ENCODE results near the gene MAST3.

The MAST3 gene

DNA sequence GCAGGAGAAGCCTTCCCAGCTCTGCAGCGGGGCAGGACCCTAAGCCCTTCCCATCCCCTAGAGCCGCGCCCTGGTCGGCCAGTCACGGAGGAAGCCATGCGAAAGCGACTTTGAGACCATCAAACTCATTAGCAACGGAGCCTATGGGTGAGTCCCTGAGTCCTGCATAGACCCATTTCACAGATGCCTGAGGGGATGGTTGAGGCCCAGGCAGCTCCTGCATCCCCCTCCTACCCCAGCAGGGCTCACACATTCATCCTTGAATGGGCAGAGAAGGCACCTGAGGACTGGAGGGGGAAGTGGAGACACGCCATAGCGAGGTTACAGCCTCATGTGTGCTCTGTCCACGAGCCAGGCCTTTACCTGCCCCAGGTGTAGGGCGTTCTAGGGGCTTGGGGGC lies 31.2 kb downstream of the MAST3 start:
- DNase-seq, result no peak
- no peak overlapping the region for H2BK120ac ChIP-seq (ENCODE audit: low read depth, low read length)
- H2AFZ ChIP-seq (ENCODE audit: low read depth, low read length), result no peak overlapping the region

DNA sequence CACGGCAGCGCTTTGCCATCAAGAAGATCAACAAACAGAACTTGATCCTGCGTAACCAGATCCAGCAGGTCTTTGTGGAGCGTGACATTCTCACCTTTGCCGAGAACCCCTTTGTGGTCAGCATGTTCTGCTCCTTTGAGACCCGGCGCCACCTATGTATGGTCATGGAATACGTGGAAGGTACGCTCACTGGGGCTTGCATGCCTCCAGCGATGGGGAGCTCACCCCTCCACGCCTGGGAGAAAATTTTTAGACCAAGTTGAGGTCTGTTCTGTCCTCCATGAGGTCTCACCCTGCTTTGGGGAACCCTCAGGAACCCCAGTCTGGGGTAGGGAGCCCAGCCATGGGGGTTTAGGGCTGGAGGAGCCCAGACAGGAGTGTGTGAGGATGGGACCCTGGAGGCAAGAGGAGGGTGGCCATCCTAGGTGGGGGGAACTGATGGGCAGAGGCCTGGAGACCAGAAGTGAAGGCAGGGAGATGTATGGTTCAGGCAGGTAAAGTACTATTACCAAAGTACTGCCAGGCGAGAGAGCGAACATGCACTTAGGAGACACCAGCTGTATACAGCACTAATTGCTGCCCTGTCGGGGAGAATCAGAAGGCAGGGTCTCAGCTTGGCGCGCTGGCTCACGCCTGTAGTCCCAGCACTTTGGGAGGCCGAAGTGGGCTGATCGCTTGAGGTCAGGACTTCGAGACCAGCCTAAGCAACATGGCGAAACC lies 33.1 kb downstream of the MAST3 start:
- Histone ChIP-seq H3K14ac (ENCODE audit: low read length in 2 of 2) (no peak overlapping the region), H3K9me3 (ENCODE audit: control insufficient read depth, low read length) (no peaks in the 10 kb centered on the region), H2BK120ac (ENCODE audit: low read depth, low read length) (no peak overlapping the region), H2BK12ac (ENCODE audit: low read length in 2 of 2) (no peak overlapping the region), H2AK5ac (ENCODE audit: low read length, severe bottlenecking) (no peak overlapping the region), H2BK15ac (ENCODE audit: low read depth, poor library complexity, severe bottlenecking) (no peak overlapping the region), H3K9ac (ENCODE audit: low read length) (no peak overlapping the region), H3K4ac (ENCODE audit: low read depth in 1 of 2, low read length in 2 of 2) (no peak overlapping the region), H4K8ac (ENCODE audit: low read length) (no peak overlapping the region), H3K18ac (ENCODE audit: low read depth in 1 of 2, low read length in 2 of 2) (no peak overlapping the region), H3K4me2 (ENCODE audit: low read length, poor library complexity, severe bottlenecking) (no peak overlapping the region), H3K23ac (ENCODE audit: low read length in 2 of 2) (no peak overlapping the region), H3K4me3 (ENCODE audit: insufficient read depth in 1 of 2, low read depth in 1 of 2, low read length in 2 of 2) (no peak overlapping the region), H4K91ac (ENCODE audit: low read length) (no peak overlapping the region), H3K27me3 (ENCODE audit: control insufficient read depth in 1 of 2, insufficient read depth in 1 of 2, low read length in 2 of 2) (no peaks in the 10 kb centered on the region), H3K79me1 (replicated peaks; ENCODE audit: low read length, poor library complexity, severe bottlenecking) (no peaks in the 10 kb centered on the region), H3K4me1 (ENCODE audit: control insufficient read depth, insufficient read depth, low read depth, low read length) (peaks cover 3% of the 10 kb centered on the region), H3K36me3 (ENCODE audit: control insufficient read depth in 1 of 2, insufficient read depth in 2 of 2, low read depth in 1 of 2, low read length in 2 of 2) (peaks cover 53 to 65% of the 10 kb centered on the region in 2 experiments), H3K27ac (ENCODE audit: low read length, poor library complexity, severe bottlenecking) (no peak overlapping the region), H2BK5ac (ENCODE audit: low read depth, low read length, poor library complexity, severe bottlenecking) (no peak overlapping the region), H2AFZ (ENCODE audit: low read depth, low read length) (no peak overlapping the region)
- 94% methylated on average over 21 of the region's 21 CpGs for WGBS
- DNase-seq, result no peak

More for the DNA sequence above, 31.2 kb downstream of the MAST3 start:
- H2BK5ac ChIP-seq (ENCODE audit: low read depth, low read length, poor library complexity, severe bottlenecking), result no peak overlapping the region
- H3K27ac ChIP-seq (ENCODE audit: low read length, poor library complexity, severe bottlenecking), result no peak overlapping the region
- H3K36me3 ChIP-seq (ENCODE audit: control insufficient read depth in 1 of 2, insufficient read depth in 2 of 2, low read depth in 1 of 2, low read length in 2 of 2), result peaks cover 46 to 66% of the 10 kb centered on the region in 2 experiments
- H4K91ac ChIP-seq (ENCODE audit: low read length), result no peak overlapping the region
- no peak overlapping the region for H2AK5ac ChIP-seq (ENCODE audit: low read length, severe bottlenecking)
- H3K14ac ChIP-seq (ENCODE audit: low read length in 2 of 2), result no peak overlapping the region
- no peak overlapping the region for H3K18ac ChIP-seq (ENCODE audit: low read depth in 1 of 2, low read length in 2 of 2)
- H3K4ac ChIP-seq (ENCODE audit: low read depth in 1 of 2, low read length in 2 of 2), result no peak overlapping the region
- H3K27me3 ChIP-seq (ENCODE audit: control insufficient read depth in 1 of 2, insufficient read depth in 1 of 2, low read length in 2 of 2), result no peaks in the 10 kb centered on the region
- WGBS, result 97% methylated on average over 12 of the region's 12 CpGs
- no peak overlapping the region for H3K9ac ChIP-seq (ENCODE audit: low read length)
- no peak overlapping the region for H2BK12ac ChIP-seq (ENCODE audit: low read length in 2 of 2)
- H3K4me1 ChIP-seq (ENCODE audit: control insufficient read depth, insufficient read depth, low read depth, low read length), result no peaks in the 10 kb centered on the region
- no peaks in the 10 kb centered on the region for H3K9me3 ChIP-seq (ENCODE audit: control insufficient read depth, low read length)
- no peak overlapping the region for H3K4me3 ChIP-seq (ENCODE audit: insufficient read depth in 1 of 2, low read depth in 1 of 2, low read length in 2 of 2)
- no peak overlapping the region for H3K23ac ChIP-seq (ENCODE audit: low read length in 2 of 2)
- no peak overlapping the region for H3K4me2 ChIP-seq (ENCODE audit: low read length, poor library complexity, severe bottlenecking)
- H4K8ac ChIP-seq (ENCODE audit: low read length), result no peak overlapping the region
- no peaks in the 10 kb centered on the region for H3K79me1 ChIP-seq (replicated peaks; ENCODE audit: low read length, poor library complexity, severe bottlenecking)
- H2BK15ac ChIP-seq (ENCODE audit: low read depth, poor library complexity, severe bottlenecking), result no peak overlapping the region

DNA sequence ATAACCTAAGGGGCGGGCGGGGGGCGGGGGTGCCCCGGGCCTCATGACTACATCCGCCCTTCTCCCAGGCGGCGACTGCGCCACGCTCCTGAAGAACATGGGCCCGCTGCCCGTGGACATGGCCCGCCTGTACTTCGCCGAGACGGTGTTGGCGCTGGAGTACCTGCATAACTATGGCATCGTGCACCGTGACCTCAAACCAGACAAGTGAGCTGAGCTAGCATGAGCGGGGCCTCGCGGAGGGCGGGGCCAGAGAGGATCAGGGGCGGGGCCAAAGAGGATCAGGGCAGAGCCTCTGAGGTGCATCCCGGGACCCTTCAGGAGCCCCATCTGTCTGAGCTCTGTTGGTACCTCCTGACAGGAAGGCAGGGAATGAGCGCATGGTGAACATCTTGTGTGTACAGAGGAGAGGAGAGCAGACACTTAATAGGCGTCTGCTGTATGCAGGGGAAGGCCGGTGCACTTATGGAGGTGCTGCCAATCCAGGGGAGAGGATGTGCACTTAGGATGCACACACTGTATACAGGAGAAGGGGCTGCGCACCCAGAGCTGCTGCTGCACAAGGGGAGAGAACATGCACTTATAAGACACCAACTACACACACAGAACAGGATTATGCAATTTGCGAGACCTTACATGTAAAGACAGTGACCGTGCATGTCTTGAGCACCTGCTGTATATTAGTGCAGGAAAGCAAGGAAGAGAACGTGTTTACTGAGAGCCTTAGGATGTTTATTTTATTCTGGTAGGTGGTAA lies 34.4 kb downstream of the MAST3 start:
- WGBS, result 83% methylated on average over 31 of the region's 31 CpGs
- Histone ChIP-seq H4K91ac (ENCODE audit: low read length) (no peak overlapping the region), H3K23ac (ENCODE audit: low read length in 2 of 2) (no peak overlapping the region), H3K27me3 (ENCODE audit: control insufficient read depth in 1 of 2, insufficient read depth in 1 of 2, low read length in 2 of 2) (no peaks in the 10 kb centered on the region), H3K9me3 (ENCODE audit: control insufficient read depth, low read length) (no peaks in the 10 kb centered on the region), H3K4me1 (ENCODE audit: control insufficient read depth, insufficient read depth, low read depth, low read length) (peaks cover 12% of the 10 kb centered on the region), H3K4ac (ENCODE audit: low read depth in 1 of 2, low read length in 2 of 2) (no peak overlapping the region), H3K14ac (ENCODE audit: low read length in 2 of 2) (no peak overlapping the region), H3K4me2 (ENCODE audit: low read length, poor library complexity, severe bottlenecking) (no peak overlapping the region), H3K4me3 (ENCODE audit: insufficient read depth in 1 of 2, low read depth in 1 of 2, low read length in 2 of 2) (no peak overlapping the region), H3K18ac (ENCODE audit: low read depth in 1 of 2, low read length in 2 of 2) (no peak overlapping the region), H2AFZ (ENCODE audit: low read depth, low read length) (no peak overlapping the region), H2BK12ac (ENCODE audit: low read length in 2 of 2) (no peak overlapping the region), H4K8ac (ENCODE audit: low read length) (no peak overlapping the region), H3K27ac (ENCODE audit: low read length, poor library complexity, severe bottlenecking) (no peak overlapping the region), H3K9ac (ENCODE audit: low read length) (no peak overlapping the region), H2BK120ac (ENCODE audit: low read depth, low read length) (no peak overlapping the region), H3K36me3 (ENCODE audit: control insufficient read depth in 1 of 2, insufficient read depth in 2 of 2, low read depth in 1 of 2, low read length in 2 of 2) (peaks cover 60 to 61% of the 10 kb centered on the region in 2 experiments), H2BK15ac (ENCODE audit: low read depth, poor library complexity, severe bottlenecking) (no peak overlapping the region), H2AK5ac (ENCODE audit: low read length, severe bottlenecking) (no peak overlapping the region), H3K79me1 (replicated peaks; ENCODE audit: low read length, poor library complexity, severe bottlenecking) (no peaks in the 10 kb centered on the region), H2BK5ac (ENCODE audit: low read depth, low read length, poor library complexity, severe bottlenecking) (no peak overlapping the region)
- DNase-seq, result no peak

Measured in mesenchymal stem cell (in vitro differentiated cells and primary cell).